ENCODE measurements around the gene CHRNA3.

GRCh38 chr15:78629716-78630065, 8.9 kb upstream of the CHRNA3 start:
- TF ChIP-seq EZH2 (IDR thresholded peaks at IDR 0.05; ENCODE audit: low read length) (no peak), CTCF (optimal IDR thresholded peaks at IDR 0.05 in 1 of 3, IDR thresholded peaks at IDR 0.05 in 1 of 3, conservative IDR thresholded peaks at IDR 0.05 in 1 of 3; ENCODE audit: extremely low read depth in 1 of 3, insufficient read depth in 2 of 3, low read length in 3 of 3) (no peak)

All from keratinocyte (primary cell).